IMR-90 (cell line): ENCODE results near the gene CSRP2. TPM values are rescaled to one million over a fixed set of nuclear protein-coding genes. Genes with fewer than 3 reads are reported as not detected.

ENCODE experiments used
- ATAC-seq: fragments of 200-7000 bp; cut with Tn5 transposase; 2 replicates; pipeline ENCODE4 v1.9.1; 2020; ENCODE audit warnings: low read depth, mild to moderate bottlenecking, moderate library complexity
- BruUV-seq: library from RNA; stranded (reverse); fragments of 400-500 nt; replicated peaks from 2 replicates; lab custom pipeline; 2021; lab: Mats Ljungman, UMichigan
- CTCF ChIA-PET: fragments of 300-600 bp; formaldehyde crosslinking; extraction: SDS; loops from one replicate; lab custom pipeline; 2021; ENCODE audit warnings: antibody characterized with exemption; lab: Yijun Ruan, JAX
- POLR2A ChIA-PET: fragments of 300-600 bp; sonication (Branson Sonifier 250); formaldehyde crosslinking; loops from one replicate; lab custom pipeline; 2022; ENCODE audit warnings: antibody characterized with exemption; ENCODE audit not compliant: unreplicated experiment; lab: Charles Lee
- DNase-seq: peaks from one replicate; pipeline ENCODE4 v3.0.0; 2013
- H2AFZ ChIP-seq: replicated peaks from 2 replicates; pipeline ENCODE3; 2013; ENCODE audit warnings: low read length, mild to moderate bottlenecking; ENCODE audit not compliant: poor library complexity
- H2AK5ac ChIP-seq: 2 replicates; pipeline ENCODE4 v1.6.1; 2013; ENCODE audit warnings: low read depth, low read length, inconsistent platforms
- H2AK9ac ChIP-seq: replicated peaks from 2 replicates; pipeline ENCODE3; 2013; ENCODE audit warnings: mild to moderate bottlenecking, low read depth, low read length, moderate library complexity; ENCODE audit not compliant: poor library complexity
- H2BK120ac ChIP-seq: 2 replicates; pipeline ENCODE4 v1.6.1; 2013; ENCODE audit warnings: low read depth, low read length, inconsistent platforms
- H2BK15ac ChIP-seq: 3 replicates; pipeline ENCODE4 v1.6.1; 2013; ENCODE audit warnings: low read depth, low read length, inconsistent platforms
- H2BK20ac ChIP-seq: 2 replicates; pipeline ENCODE4 v1.6.1; 2013; ENCODE audit warnings: low read depth, mild to moderate bottlenecking, inconsistent platforms, low read length, moderate library complexity
- H2BK5ac ChIP-seq: 2 replicates; pipeline ENCODE4 v1.6.1; 2013; ENCODE audit warnings: mild to moderate bottlenecking, low read depth, low read length, inconsistent platforms; ENCODE audit not compliant: poor library complexity, severe bottlenecking
- H3K14ac ChIP-seq: replicated peaks from 2 replicates; pipeline ENCODE4 v1.6.1; 2013; ENCODE audit warnings: low read depth, low read length, inconsistent platforms
- H3K18ac ChIP-seq: 2 replicates; pipeline ENCODE4 v1.6.1; 2013; ENCODE audit warnings: low read depth, low read length, control low read depth
- H3K23ac ChIP-seq: 2 replicates; pipeline ENCODE4 v1.6.1; 2013; ENCODE audit warnings: low read depth, low read length, inconsistent platforms
- H3K27ac ChIP-seq: 2 replicates; pipeline ENCODE4 v1.5.1; 2013; ENCODE audit warnings: mild to moderate bottlenecking, control low read depth, low read length; ENCODE audit not compliant: insufficient read depth
- H3K27me3 ChIP-seq: 2 replicates; pipeline ENCODE4 v1.6.1; 2013; ENCODE audit warnings: low read length; ENCODE audit not compliant: control insufficient read depth, insufficient read depth
- H3K36me3 ChIP-seq: 2 replicates; pipeline ENCODE4 v1.6.1; 2013; ENCODE audit warnings: low read length, mixed read lengths; ENCODE audit not compliant: control insufficient read depth, insufficient read depth
- H3K4ac ChIP-seq: 2 replicates; pipeline ENCODE4 v1.6.1; 2013; ENCODE audit warnings: low read depth, low read length, inconsistent platforms
- H3K4me1 ChIP-seq: 2 replicates; pipeline ENCODE4 v1.6.1; 2013; ENCODE audit warnings: low read length, mixed read lengths; ENCODE audit not compliant: control insufficient read depth, insufficient read depth
- H3K4me2 ChIP-seq: 2 replicates; pipeline ENCODE4 v1.6.1; 2013; ENCODE audit warnings: low read depth, mild to moderate bottlenecking, control low read depth, low read length, moderate library complexity
- H3K4me3 ChIP-seq: 2 replicates; pipeline ENCODE4 v1.5.1; 2013; ENCODE audit warnings: low read depth, mild to moderate bottlenecking, control low read depth, low read length, moderate library complexity; ENCODE audit not compliant: insufficient read depth
- H3K56ac ChIP-seq: 2 replicates; pipeline ENCODE4 v1.6.1; 2013; ENCODE audit warnings: low read length, inconsistent platforms; ENCODE audit not compliant: insufficient read depth; ENCODE audit errors: extremely low read depth
- H3K79me1 ChIP-seq, 2 experiments: 2 replicates each; pipeline ENCODE4 v1.6.1; 2013; ENCODE audit warnings: low read length in 2 of 2, inconsistent platforms in 1 of 2, low read depth in 1 of 2
- H3K9ac ChIP-seq: 2 replicates; pipeline ENCODE4 v1.6.1; 2013; ENCODE audit warnings: low read depth, low read length, control low read depth
- H3K9me1 ChIP-seq: 2 replicates; pipeline ENCODE4 v1.6.1; 2013; ENCODE audit warnings: low read length, inconsistent platforms; ENCODE audit not compliant: insufficient read depth
- H3K9me3 ChIP-seq: 2 replicates; pipeline ENCODE4 v1.6.1; 2013; ENCODE audit warnings: low read length; ENCODE audit not compliant: control insufficient read depth, insufficient read depth
- H4K20me1 ChIP-seq: 2 replicates; pipeline ENCODE4 v1.6.1; 2013; ENCODE audit warnings: low read length, inconsistent platforms; ENCODE audit not compliant: insufficient read depth
- H4K5ac ChIP-seq: 2 replicates; pipeline ENCODE4 v1.6.1; 2013; ENCODE audit warnings: mild to moderate bottlenecking, low read depth, low read length, control low read depth
- H4K8ac ChIP-seq, 2 experiments: 2 replicates each; pipeline ENCODE4 v1.6.1; 2013; ENCODE audit warnings: low read depth in 2 of 2, low read length in 2 of 2, control low read depth in 1 of 2, inconsistent platforms in 1 of 2
- H4K91ac ChIP-seq: 2 replicates; pipeline ENCODE4 v1.6.1; 2013; ENCODE audit warnings: low read depth, low read length, inconsistent platforms; ENCODE audit not compliant: insufficient read depth
- BHLHE40 ChIP-seq: fragments of 150-350 bp; IDR thresholded peaks from 2 replicates; pipeline ENCODE4 v1.6.1; 2016; ENCODE audit warnings: mild to moderate bottlenecking, low read depth, low read length
- SMC3 ChIP-seq: fragments of 150-350 bp; IDR thresholded peaks from 2 replicates; pipeline ENCODE4 v1.6.1; 2016; ENCODE audit warnings: low read depth, mild to moderate bottlenecking, antibody characterized with exemption, low read length, moderate library complexity
- WGBS, 2 experiments: methylation state at CpG; one replicate each; pipeline versions ENCODE4 v1.1.5 to v1.1.7; 2013; ENCODE audit warnings: missing lambda C conversion rate in 2 of 2; ENCODE audit not compliant: insufficient read length in 1 of 2; ENCODE audit errors: extremely low coverage in 2 of 2; 5-methylcytosine and 5-hydroxymethylcytosine counted together
- dilution Hi-C: fragments of 300-500 bp; cut with HindIII; formaldehyde crosslinking; loops from one replicate; pipeline ENCODE4 v1.14.3; 2018; ENCODE audit warnings: low sequenced_read_pairs; ENCODE audit not compliant: unreplicated experiment
- in situ Hi-C: fragments of 300-500 bp; cut with MboI; formaldehyde crosslinking; loops from 3 replicates; pipeline ENCODE4 v1.14.3; 2019; ENCODE audit warnings: low sequenced_read_pairs, inconsistent platforms, mixed read lengths
- intact Hi-C: fragments of 100-400 bp; cut with micrococcal nuclease; formaldehyde crosslinking; loops from 2 replicates; pipeline ENCODE4 v1.10.0; 2022
- polyA plus RNA-seq, 3 experiments: library from polyadenylated mRNA; depleted of rRNA; stranded (reverse); fragments of >200 nt; gene quantifications; 2 replicates each; pipeline ENCODE4 v1.2.3, GENCODE V29; 2012; ENCODE audit warnings: low replicate concordance in 1 of 3
- total RNA-seq: library from RNA; depleted of rRNA; stranded (reverse); fragments of >200 nt; gene quantifications from 2 replicates; pipeline ENCODE4 v1.2.3, GENCODE V29; 2012

Gene CSRP2
- total and polyA plus RNA-seq, 2 of the 4 experiments (the other 2 are of a cell fraction): 156 to 179 TPM

GRCh38 chr12:76895796-76896195 is 17.0 kb upstream of the CSRP2 start:
- CTCF ChIA-PET: no interaction called here
- Histone ChIP-seq H4K91ac (no peak overlapping the region), H3K4me2 (no peak overlapping the region), H2BK15ac (no peak overlapping the region), H3K14ac (no peak overlapping the region), H2BK20ac (no peak overlapping the region), H3K23ac (no peak overlapping the region), H3K56ac (no peak overlapping the region), H2BK5ac (no peak overlapping the region), H3K18ac (no peak overlapping the region), H3K4me3 (no peak overlapping the region), H4K5ac (no peak overlapping the region), H2AFZ (no peak overlapping the region), H3K27ac (no peak overlapping the region), H3K27me3 (no peaks in the 10 kb centered on the region), H3K36me3 (no peaks in the 10 kb centered on the region), H4K8ac (no peak overlapping the region), H4K20me1 (no peaks in the 10 kb centered on the region), H2AK9ac (no peak overlapping the region), H3K9ac (no peak overlapping the region), H3K9me1 (no peaks in the 10 kb centered on the region), H3K79me1 (no peaks in the 10 kb centered on the region), H3K4ac (no peak overlapping the region), H3K4me1 (no peaks in the 10 kb centered on the region), H2AK5ac (no peak overlapping the region), H3K9me3 (peaks cover 6% of the 10 kb centered on the region; the same call in 1 of the 2 replicates), H2BK120ac (no peak overlapping the region)
- in situ Hi-C loops: no loop called here
- dilution Hi-C loops: no loop called here
- no TSS peak for BruUV-seq
- intact Hi-C loops: no loop called here
- no peak for DNase-seq
- TF ChIP-seq BHLHE40 (no peak), SMC3 (no peak)
- POLR2A ChIA-PET: no interaction called here
- WGBS, 2 experiments: 60% methylated on average over 1 of the region's 5 CpGs; no CpG with 5 or more reads in 1 of the 2 experiments
- no peak; the same call in 1 of the 2 replicates for ATAC-seq
